Neural progenitor cell (in vitro differentiated cells): ENCODE results near the gene CABP4.

Experiments
- EZH2 ChIP-seq: fragments of 200-600 bp; sonication (generic); IDR thresholded peaks from 2 replicates; pipeline ENCODE4 v1.6.1; 2017; ENCODE audit warnings: antibody characterized with exemption, mild to moderate bottlenecking, moderate library complexity
- EZH2phosphoT487 ChIP-seq: fragments of 200-600 bp; sonication (generic); IDR thresholded peaks from 2 replicates; pipeline ENCODE4 v1.6.1; 2017; ENCODE audit warnings: antibody characterized with exemption
- TF ChIP-seq, protein P1 (sequence below): fragments of 200-600 bp; sonication (generic); IDR thresholded peaks from 2 replicates; pipeline ENCODE4 v1.5.1; 2017; ENCODE audit warnings: antibody characterized with exemption, mild to moderate bottlenecking

DNA sequence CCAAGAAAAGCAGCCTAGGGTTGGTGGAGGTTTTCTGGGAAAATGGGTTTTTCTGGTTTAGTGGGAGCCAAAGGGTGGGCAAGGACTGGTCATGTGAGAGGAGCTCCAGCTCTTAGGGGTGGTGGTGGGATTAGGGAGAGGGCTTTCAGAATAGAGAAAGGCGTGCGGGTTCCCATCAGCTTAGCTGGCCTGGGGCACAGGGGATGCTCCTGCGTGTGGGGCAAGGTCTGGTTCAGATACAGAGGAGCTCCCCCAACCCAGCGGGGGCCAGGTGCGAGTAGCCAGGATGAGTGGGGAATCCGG lies 13.3 kb downstream of the CABP4 start:
- TF ChIP-seq, protein P1, sequence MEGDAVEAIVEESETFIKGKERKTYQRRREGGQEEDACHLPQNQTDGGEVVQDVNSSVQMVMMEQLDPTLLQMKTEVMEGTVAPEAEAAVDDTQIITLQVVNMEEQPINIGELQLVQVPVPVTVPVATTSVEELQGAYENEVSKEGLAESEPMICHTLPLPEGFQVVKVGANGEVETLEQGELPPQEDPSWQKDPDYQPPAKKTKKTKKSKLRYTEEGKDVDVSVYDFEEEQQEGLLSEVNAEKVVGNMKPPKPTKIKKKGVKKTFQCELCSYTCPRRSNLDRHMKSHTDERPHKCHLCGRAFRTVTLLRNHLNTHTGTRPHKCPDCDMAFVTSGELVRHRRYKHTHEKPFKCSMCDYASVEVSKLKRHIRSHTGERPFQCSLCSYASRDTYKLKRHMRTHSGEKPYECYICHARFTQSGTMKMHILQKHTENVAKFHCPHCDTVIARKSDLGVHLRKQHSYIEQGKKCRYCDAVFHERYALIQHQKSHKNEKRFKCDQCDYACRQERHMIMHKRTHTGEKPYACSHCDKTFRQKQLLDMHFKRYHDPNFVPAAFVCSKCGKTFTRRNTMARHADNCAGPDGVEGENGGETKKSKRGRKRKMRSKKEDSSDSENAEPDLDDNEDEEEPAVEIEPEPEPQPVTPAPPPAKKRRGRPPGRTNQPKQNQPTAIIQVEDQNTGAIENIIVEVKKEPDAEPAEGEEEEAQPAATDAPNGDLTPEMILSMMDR = no peak
- no peak for TF ChIP-seq EZH2
- no peak for TF ChIP-seq EZH2phosphoT487
